Calu3 (cell line): Measurements from ENCODE around the gene CCL27. TPM values are rescaled to one million over a fixed set of nuclear protein-coding genes. Genes with fewer than 3 reads are reported as not detected.

ENCODE experiments used
- BruUV-seq: library from RNA; stranded (reverse); fragments of 400-500 nt; replicated peaks from 2 replicates; lab custom pipeline; 2021; lab: Mats Ljungman, UMichigan
- CTCF ChIA-PET: fragments of 300-600 bp; sonication (Branson Sonifier 250); formaldehyde crosslinking; loops from one replicate; lab custom pipeline; 2022; ENCODE audit warnings: antibody characterized with exemption; lab: Charles Lee
- DNase-seq: peaks from one replicate; pipeline ENCODE4 v3.0.0; 2022
- H3K27ac Mint-ChIP-seq: one replicate; pipeline ENCODE4 v1.8.0; 2022; ENCODE audit warnings: mixed read lengths; ENCODE audit not compliant: unreplicated experiment
- H3K27me3 Mint-ChIP-seq: one replicate; pipeline ENCODE4 v1.8.0; 2022; ENCODE audit warnings: mixed read lengths; ENCODE audit not compliant: unreplicated experiment
- H3K36me3 Mint-ChIP-seq: one replicate; pipeline ENCODE4 v1.8.0; 2022; ENCODE audit warnings: mild to moderate bottlenecking, moderate library complexity, mixed read lengths; ENCODE audit not compliant: insufficient read depth, unreplicated experiment
- H3K4me1 Mint-ChIP-seq: one replicate; pipeline ENCODE4 v1.8.0; 2022; ENCODE audit warnings: mild to moderate bottlenecking, low read depth, mixed read lengths; ENCODE audit not compliant: unreplicated experiment
- H3K4me3 Mint-ChIP-seq: one replicate; pipeline ENCODE4 v1.8.0; 2022; ENCODE audit warnings: mild to moderate bottlenecking, low read depth, moderate library complexity, mixed read lengths; ENCODE audit not compliant: unreplicated experiment
- H3K9me3 Mint-ChIP-seq: one replicate; pipeline ENCODE4 v1.8.0; 2022; ENCODE audit warnings: low read depth, mixed read lengths; ENCODE audit not compliant: unreplicated experiment
- intact Hi-C: fragments of 100-400 bp; cut with micrococcal nuclease; formaldehyde crosslinking; loops from one replicate; pipeline ENCODE4 v1.10.0; 2022; ENCODE audit not compliant: unreplicated experiment
- total RNA-seq: library from RNA; stranded (reverse); gene quantifications from 2 replicates; pipeline ENCODE4 v1.2.3, GENCODE V29; 2022
- TF ChIP-seq, protein P1 (sequence below): fragments of 200-600 bp; IDR thresholded peaks from one replicate; pipeline ENCODE4 v1.8.0; 2022; ENCODE audit warnings: antibody characterized with exemption; ENCODE audit not compliant: unreplicated experiment

Gene CCL27
- total RNA-seq, 1 experiment from 2014 or later: not detected

DNA sequence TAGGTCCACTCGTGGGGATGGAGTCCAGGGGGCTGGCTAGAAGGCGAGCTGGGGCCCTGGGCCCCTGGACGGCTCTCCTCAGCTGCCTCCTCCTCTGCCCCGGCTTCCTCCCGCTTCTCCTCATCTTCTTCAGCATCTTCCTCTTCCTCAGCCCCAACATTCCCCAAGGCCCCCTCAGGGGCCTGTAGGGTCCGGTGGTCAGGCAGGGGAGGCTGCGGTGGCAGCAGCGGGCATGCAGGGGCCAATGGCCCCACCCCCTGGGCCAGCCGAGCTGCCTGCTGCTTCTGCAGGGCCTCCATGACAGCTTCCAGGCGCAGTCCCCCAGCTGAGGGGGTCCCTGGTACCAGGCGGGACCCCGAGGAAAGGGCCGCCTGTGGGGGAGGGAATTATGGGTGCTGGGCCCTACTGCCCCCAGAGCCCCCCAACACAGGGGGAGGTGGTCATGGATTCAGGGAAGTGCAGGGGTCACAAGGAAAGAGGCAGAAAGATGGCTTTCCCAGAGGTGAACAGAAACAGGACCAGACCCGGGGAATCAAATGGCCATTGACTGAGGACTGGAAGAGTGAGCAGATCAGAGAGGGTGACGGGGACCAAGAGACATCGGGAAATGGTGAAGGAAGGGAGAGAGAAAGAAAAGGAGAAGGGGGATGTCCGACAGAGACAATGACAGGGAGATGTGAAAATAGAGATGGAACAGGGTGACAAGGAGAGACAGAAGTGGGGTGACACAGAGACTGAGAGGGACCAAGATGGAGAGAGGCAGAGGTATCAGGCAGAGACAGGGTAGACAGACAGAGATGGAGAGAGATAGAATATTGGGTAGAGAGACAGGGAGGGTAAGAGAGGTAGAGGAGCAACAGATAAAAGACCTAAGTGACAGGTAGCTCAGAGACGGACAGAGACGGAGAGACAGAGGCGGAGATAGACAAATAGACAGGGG, 34.5 kb downstream of the CCL27 start:
- H3K4me3 Mint-ChIP-seq: peak overlapping the region; percentile 76
- H3K4me1 Mint-ChIP-seq: peaks cover 13% of the 10 kb centered on the region
- H3K9me3 Mint-ChIP-seq: no peaks in the 10 kb centered on the region
- intact Hi-C loops: no loop called here
- TF ChIP-seq, protein P1, sequence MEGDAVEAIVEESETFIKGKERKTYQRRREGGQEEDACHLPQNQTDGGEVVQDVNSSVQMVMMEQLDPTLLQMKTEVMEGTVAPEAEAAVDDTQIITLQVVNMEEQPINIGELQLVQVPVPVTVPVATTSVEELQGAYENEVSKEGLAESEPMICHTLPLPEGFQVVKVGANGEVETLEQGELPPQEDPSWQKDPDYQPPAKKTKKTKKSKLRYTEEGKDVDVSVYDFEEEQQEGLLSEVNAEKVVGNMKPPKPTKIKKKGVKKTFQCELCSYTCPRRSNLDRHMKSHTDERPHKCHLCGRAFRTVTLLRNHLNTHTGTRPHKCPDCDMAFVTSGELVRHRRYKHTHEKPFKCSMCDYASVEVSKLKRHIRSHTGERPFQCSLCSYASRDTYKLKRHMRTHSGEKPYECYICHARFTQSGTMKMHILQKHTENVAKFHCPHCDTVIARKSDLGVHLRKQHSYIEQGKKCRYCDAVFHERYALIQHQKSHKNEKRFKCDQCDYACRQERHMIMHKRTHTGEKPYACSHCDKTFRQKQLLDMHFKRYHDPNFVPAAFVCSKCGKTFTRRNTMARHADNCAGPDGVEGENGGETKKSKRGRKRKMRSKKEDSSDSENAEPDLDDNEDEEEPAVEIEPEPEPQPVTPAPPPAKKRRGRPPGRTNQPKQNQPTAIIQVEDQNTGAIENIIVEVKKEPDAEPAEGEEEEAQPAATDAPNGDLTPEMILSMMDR: no peak
- peak overlapping the region; percentile 8 for H3K27ac Mint-ChIP-seq
- no TSS peak for BruUV-seq
- CTCF ChIA-PET: interaction anchor here (0.6 kb wide), 1 partner anchor 71 kb away, joined by 4 read pairs; no protein-coding TSS in a partner anchor
- DNase-seq: no peak
- peaks cover 8% of the 10 kb centered on the region for H3K36me3 Mint-ChIP-seq
- H3K27me3 Mint-ChIP-seq: peaks cover 62% of the 10 kb centered on the region

GRCh38 chr9:34625186-34625486, 37.3 kb downstream of the CCL27 start:
- Mint-ChIP-seq H3K4me3 (no peak overlapping the region), H3K9me3 (no peaks in the 10 kb centered on the region), H3K27me3 (peaks cover 51% of the 10 kb centered on the region), H3K27ac (no peak overlapping the region), H3K36me3 (peaks cover 15% of the 10 kb centered on the region), H3K4me1 (peaks cover 14% of the 10 kb centered on the region)
- BruUV-seq: no TSS peak
- DNase-seq: no peak
- CTCF ChIA-PET: no interaction called here
- intact Hi-C loops: no loop called here
- TF ChIP-seq, protein P1: no peak

- intact Hi-C loops: no loop called here
- H3K27me3 Mint-ChIP-seq: peaks cover 46% of the 10 kb centered on the region
- TF ChIP-seq, protein P1: no peak
- BruUV-seq: no TSS peak
- H3K4me1 Mint-ChIP-seq: peaks cover 19% of the 10 kb centered on the region
- CTCF ChIA-PET: no interaction called here
- no peak overlapping the region for H3K4me3 Mint-ChIP-seq
- no peak overlapping the region for H3K27ac Mint-ChIP-seq
- H3K9me3 Mint-ChIP-seq: no peaks in the 10 kb centered on the region
- H3K36me3 Mint-ChIP-seq: peaks cover 20% of the 10 kb centered on the region
- DNase-seq: no peak
Measured at GRCh38 chr9:34624475-34625185, 37.8 kb downstream of the CCL27 start.

DNA sequence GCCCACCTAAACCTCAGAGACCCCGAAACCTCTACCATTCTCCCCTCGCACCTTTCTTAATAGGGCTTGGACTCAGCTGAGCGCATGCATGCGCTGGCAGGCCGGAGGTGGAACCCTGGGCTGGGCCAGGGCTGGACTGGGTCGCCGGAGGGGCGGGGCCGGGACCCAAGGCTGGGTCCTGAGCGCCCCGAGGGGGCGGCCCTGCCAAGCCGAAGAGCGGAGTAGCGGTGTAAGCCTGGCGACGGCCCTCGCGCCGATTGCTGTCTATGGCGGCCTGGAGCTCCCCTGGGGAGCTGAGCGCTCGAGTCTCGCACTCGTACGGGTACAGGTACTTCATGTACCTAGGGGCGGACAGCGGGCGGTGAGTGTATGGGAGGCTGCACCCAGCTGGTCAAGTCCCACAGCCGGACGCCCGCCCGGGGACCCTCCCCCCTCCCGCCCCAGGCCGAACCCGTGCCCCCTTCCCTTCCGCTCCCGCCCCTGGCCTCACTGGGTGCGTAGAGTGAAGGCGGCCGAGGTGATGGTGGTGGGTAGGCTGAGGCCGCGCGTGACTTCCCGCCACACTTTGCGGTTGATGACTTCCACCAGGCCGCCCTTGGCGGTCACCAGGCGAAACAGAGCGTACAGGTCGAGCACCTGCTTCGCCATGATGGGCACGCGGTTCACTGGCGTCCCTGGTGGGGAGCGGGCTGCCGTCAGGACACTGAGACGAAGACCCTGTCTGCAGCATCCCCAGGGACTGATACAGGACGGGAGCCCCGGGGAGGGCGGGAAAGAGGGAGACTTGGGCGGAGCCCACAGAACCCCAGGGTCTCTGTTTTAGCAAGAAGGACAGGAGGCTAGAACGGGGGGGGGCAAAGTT, 38.9 kb downstream of the CCL27 start:
- no TSS peak for BruUV-seq
- DNase-seq: no peak
- H3K27ac Mint-ChIP-seq: no peak overlapping the region
- peaks cover 24% of the 10 kb centered on the region for H3K4me1 Mint-ChIP-seq
- H3K36me3 Mint-ChIP-seq: peaks cover 23% of the 10 kb centered on the region
- H3K4me3 Mint-ChIP-seq: no peak overlapping the region
- CTCF ChIA-PET: no interaction called here
- H3K27me3 Mint-ChIP-seq: peaks cover 36% of the 10 kb centered on the region
- H3K9me3 Mint-ChIP-seq: no peaks in the 10 kb centered on the region
- TF ChIP-seq, protein P1: no peak
- intact Hi-C loops: no loop called here
